Stomach (tissue), 19 donors: ENCODE data around the gene LAMB2. TPM values are rescaled to one million over a fixed set of nuclear protein-coding genes. Genes with fewer than 3 reads are reported as not detected.
A peak's percentile ranks its signal among the peaks of the same experiment; 100 is the strongest.

ENCODE experiments used
- DNase-seq, 2 donors: peaks; one replicate each; pipeline versions ENCODE4 v3.0.0 to v3.0.0-alpha.2; 2013 to 2019
- H3K27ac ChIP-seq, 5 donors: fragments of 200-600 bp in 4 of 5; sonication (generic) in 4 of 5; one replicate each; pipeline ENCODE4 v1.5.1; 2013 to 2019; ENCODE audit warnings: mild to moderate bottlenecking in 1 of 5, moderate library complexity in 1 of 5
- H3K27me3 ChIP-seq, 3 donors: fragments of 200-600 bp; sonication (generic); one replicate each; pipeline ENCODE4 v1.5.1; 2017 to 2019; ENCODE audit warnings: mixed run types in 1 of 3
- H3K36me3 ChIP-seq, 4 donors: fragments of 200-600 bp; sonication (generic); 1 replicate in 3 of 4; 2 replicates in 1 of 4; pipeline ENCODE4 v1.5.1; 2016 to 2019
- H3K4me1 ChIP-seq, 4 donors: fragments of 200-600 bp; sonication (generic); one replicate each; pipeline ENCODE4 v1.5.1; 2016 to 2019
- H3K4me3 ChIP-seq, 4 donors: fragments of 200-600 bp; sonication (generic) in 3 of 4; one replicate each; pipeline ENCODE4 v1.5.1; 2016 to 2019; ENCODE audit warnings: mild to moderate bottlenecking in 1 of 4
- H3K9me3 ChIP-seq, 4 donors: fragments of 200-600 bp; sonication (generic); one replicate each; pipeline ENCODE4 v1.5.1; 2016 to 2019
- CTCF ChIP-seq, 7 experiments: fragments of 450-650 bp in 4 of 7; fragments of 200-600 bp in 3 of 7; sonication (generic) in 3 of 7; IDR thresholded peaks; one replicate each; pipeline ENCODE4 v1.5.1; 2016 to 2019; ENCODE audit warnings: antibody characterized with exemption in 7 of 7, control low read depth in 2 of 7, mild to moderate bottlenecking in 1 of 7
- EP300 ChIP-seq: sonication (generic); formaldehyde crosslinking; IDR thresholded peaks from one replicate; pipeline ENCODE4 v1.6.1; 2017; ENCODE audit warnings: antibody characterized with exemption
- POLR2A ChIP-seq, 4 donors: fragments of 450-650 bp; IDR thresholded peaks; one replicate each; pipeline ENCODE4 v1.6.1; 2016; ENCODE audit warnings: antibody characterized with exemption in 4 of 4, control low read depth in 2 of 4, mild to moderate bottlenecking in 1 of 4, moderate library complexity in 1 of 4
- POLR2AphosphoS5 ChIP-seq, 3 donors: sonication (generic); formaldehyde crosslinking; IDR thresholded peaks; one replicate each; pipeline ENCODE4 v1.6.1; 2016; ENCODE audit warnings: antibody characterized with exemption in 3 of 3
- WGBS, 5 donors: extraction: QIAGEN DNeasy Blood & Tissue Kit in 3 of 5; methylation state at CpG; one replicate each; pipeline versions ENCODE4 v1.1.5 to v1.1.7; 2013 to 2018; 5-methylcytosine and 5-hydroxymethylcytosine counted together
- intact Hi-C: fragments of 100-400 bp; cut with DNase I; formaldehyde crosslinking; loops from one replicate; pipeline ENCODE4 v1.15.1; 2023; ENCODE audit warnings: low total_unique reads
- long read RNA-seq, 10 donors: transcript quantifications; one replicate each; lab custom pipeline, GENCODE V29; 2026
- polyA plus RNA-seq, 3 donors: library from polyadenylated mRNA; stranded (reverse); fragments of 200-250 nt; gene quantifications; one replicate each; pipeline ENCODE4 v1.2.3, GENCODE V29; 2013
- total RNA-seq, 5 donors: library from RNA; depleted of rRNA; stranded (reverse); fragments of >200 nt; gene quantifications; one replicate each; pipeline versions ENCODE4 v1.1.0 to v1.2.3, GENCODE V29; 2014 to 2016
- donor health status: healthy with polysubstance abuse.
- donor health status: Bipolar disorder and iron deficiency.
- donor health status: healthy.

The LAMB2 gene
- total RNA-seq = 100 to 1,000 TPM; 195 to 578 (median 552) TPM
- polyA plus RNA-seq = 100 to 1,000 TPM; 198 to 333 (median 200) TPM
- long read RNA-seq, donor 1, partial matches to known transcripts = 5 of 10 reads
- long read RNA-seq, donor 1, other reads (novel, unspliced or antisense) = 0 of 10 reads
- long read RNA-seq, donor 2, full-length matches to known transcripts = 5 of 10 reads
- long read RNA-seq, donor 2, partial matches to known transcripts = 5 of 10 reads
- long read RNA-seq, donor 2, other reads (novel, unspliced or antisense) = 0 of 10 reads
- long read RNA-seq, donor 3, partial matches to known transcripts = 5 of 8 reads
- long read RNA-seq, donor 3, other reads (novel, unspliced or antisense) = 0 of 8 reads
- long read RNA-seq, donor 4, full-length matches to known transcripts = 5 of 5 reads
- long read RNA-seq, donor 4, partial matches to known transcripts = 0 of 5 reads
- long read RNA-seq, donor 4, other reads (novel, unspliced or antisense) = 0 of 5 reads
- long read RNA-seq, donor 5, full-length matches to known transcripts = 15 of 43 reads
- long read RNA-seq, donor 5, partial matches to known transcripts = 28 of 43 reads
- long read RNA-seq, donor 5, other reads (novel, unspliced or antisense) = 0 of 43 reads
- long read RNA-seq, donor 6 = 0 reads
- long read RNA-seq, donor 7, full-length matches to known transcripts = 11 of 53 reads
- long read RNA-seq, donor 7, partial matches to known transcripts = 42 of 53 reads
- long read RNA-seq, donor 7, other reads (novel, unspliced or antisense) = 0 of 53 reads
- long read RNA-seq, donor 8, full-length matches to known transcripts = 11 of 38 reads
- long read RNA-seq, donor 8, partial matches to known transcripts = 27 of 38 reads
- long read RNA-seq, donor 8, other reads (novel, unspliced or antisense) = 0 of 38 reads
- long read RNA-seq, donor 9, full-length matches to known transcripts = 9 of 40 reads
- long read RNA-seq, donor 9, partial matches to known transcripts = 31 of 40 reads
- long read RNA-seq, donor 9, other reads (novel, unspliced or antisense) = 0 of 40 reads
- long read RNA-seq, donor 10, full-length matches to known transcripts = 6 of 6 reads
- long read RNA-seq, donor 10, partial matches to known transcripts = 0 of 6 reads
- long read RNA-seq, donor 10, other reads (novel, unspliced or antisense) = 0 of 6 reads

- peak in 1 of 4 donors; percentile 24 for TF ChIP-seq POLR2A (IDR thresholded peaks at IDR 0.05)
- no peak for TF ChIP-seq EP300
- TF ChIP-seq POLR2AphosphoS5 (IDR thresholded peaks at IDR 0.05) = peak; percentile 31 to 75 (median 70)
- DNase-seq = peak; percentile 77 to 90
- Histone ChIP-seq H3K27ac (peak within 1 kb of the TSS; percentile 83 to 88 (median 88)), H3K4me3 (peak within 1 kb of the TSS; percentile 65 to 79 (median 72)), H3K4me1 (peaks cover 18 to 52% (median 42%) of the 10 kb centered on the region in 4 donors), H3K27me3 (peaks cover 0 to 3% (median under 1%) of the 10 kb centered on the region in 3 donors), H3K9me3 (no peaks in the 10 kb centered on the region), H3K36me3 (peaks cover 27 to 36% (median 34%) of the 10 kb centered on the region in 4 donors)
- WGBS, 5 donors = 9 to 11% (median 10%) methylated on average over 11 to 28 of the region's 28 CpGs
- intact Hi-C loops = no loop called here
These were observed at the start of gene LAMB2 for GRCh38 chr3:49132437-49133225. LAMB2 (minus strand) TSS chr3:49133050; CDS start chr3:49132867, 183 bp downstream.

GRCh38 chr3:49181351-49181750 is 48.5 kb upstream of the LAMB2 start:
- 53 to 74% (median 62%) methylated on average over 6 of the region's 6 CpGs for WGBS, 5 donors
- H3K4me3 ChIP-seq = no peak overlapping the region
- TF ChIP-seq POLR2A (IDR thresholded peaks at IDR 0.05) (no peak), POLR2AphosphoS5 (IDR thresholded peaks at IDR 0.05) (no peak), EP300 (no peak), CTCF (IDR thresholded peaks at IDR 0.05) (no peak)
- peaks cover 0 to 4% (median 0%) of the 10 kb centered on the region in 4 donors for H3K4me1 ChIP-seq
- H3K36me3 ChIP-seq = peaks cover 0 to 18% (median 7%) of the 10 kb centered on the region in 4 donors
- intact Hi-C loops = no loop called here
- no peak overlapping the region for H3K27ac ChIP-seq
- H3K9me3 ChIP-seq = no peaks in the 10 kb centered on the region
- H3K27me3 ChIP-seq = no peaks in the 10 kb centered on the region
- no peak for DNase-seq

- intact Hi-C loops = no loop called here
- no peaks in the 10 kb centered on the region for H3K9me3 ChIP-seq
- H3K4me1 ChIP-seq = peaks cover 0 to 5% (median under 1%) of the 10 kb centered on the region in 4 donors
- no peaks in the 10 kb centered on the region for H3K27me3 ChIP-seq
- no peak overlapping the region for H3K27ac ChIP-seq
- no peak for DNase-seq
- no peak overlapping the region for H3K4me3 ChIP-seq
- TF ChIP-seq POLR2AphosphoS5 (IDR thresholded peaks at IDR 0.05) (no peak), CTCF (IDR thresholded peaks at IDR 0.05) (no peak), EP300 (no peak), POLR2A (IDR thresholded peaks at IDR 0.05) (no peak)
- H3K36me3 ChIP-seq = peaks cover 4 to 31% (median 19%) of the 10 kb centered on the region in 4 donors
These were observed 47.3 kb upstream of the LAMB2 start for GRCh38 chr3:49180116-49180515.

GRCh38 chr3:49177073-49177472 is 44.2 kb upstream of the LAMB2 start:
- TF ChIP-seq POLR2A (IDR thresholded peaks at IDR 0.05) (no peak), EP300 (no peak), CTCF (IDR thresholded peaks at IDR 0.05) (no peak)
- intact Hi-C loops = no loop called here

More at GRCh38 chr3:49177073-49177472, 44.2 kb upstream of the LAMB2 start:
- WGBS, 5 donors = 55 to 85% (median 79%) methylated on average over 2 of the region's 2 CpGs
- Histone ChIP-seq H3K27me3 (no peaks in the 10 kb centered on the region), H3K4me1 (peaks cover 14 to 36% (median 27%) of the 10 kb centered on the region in 4 donors), H3K9me3 (no peaks in the 10 kb centered on the region), H3K36me3 (peaks cover 4 to 41% (median 32%) of the 10 kb centered on the region in 4 donors), H3K4me3 (no peak overlapping the region), H3K27ac (no peak overlapping the region)
- DNase-seq = no peak
